HG03520 (cell line): ENCODE measurements around the gene COL7A1.

ENCODE experiments used
- ATAC-seq: cut with Tn5 transposase; IDR thresholded peaks from one replicate; pipeline ENCODE4 v1.9.1; 2021; ENCODE audit warnings: mild to moderate bottlenecking, moderate library complexity; ENCODE audit not compliant: unreplicated experiment

COL7A1 gene

DNA sequence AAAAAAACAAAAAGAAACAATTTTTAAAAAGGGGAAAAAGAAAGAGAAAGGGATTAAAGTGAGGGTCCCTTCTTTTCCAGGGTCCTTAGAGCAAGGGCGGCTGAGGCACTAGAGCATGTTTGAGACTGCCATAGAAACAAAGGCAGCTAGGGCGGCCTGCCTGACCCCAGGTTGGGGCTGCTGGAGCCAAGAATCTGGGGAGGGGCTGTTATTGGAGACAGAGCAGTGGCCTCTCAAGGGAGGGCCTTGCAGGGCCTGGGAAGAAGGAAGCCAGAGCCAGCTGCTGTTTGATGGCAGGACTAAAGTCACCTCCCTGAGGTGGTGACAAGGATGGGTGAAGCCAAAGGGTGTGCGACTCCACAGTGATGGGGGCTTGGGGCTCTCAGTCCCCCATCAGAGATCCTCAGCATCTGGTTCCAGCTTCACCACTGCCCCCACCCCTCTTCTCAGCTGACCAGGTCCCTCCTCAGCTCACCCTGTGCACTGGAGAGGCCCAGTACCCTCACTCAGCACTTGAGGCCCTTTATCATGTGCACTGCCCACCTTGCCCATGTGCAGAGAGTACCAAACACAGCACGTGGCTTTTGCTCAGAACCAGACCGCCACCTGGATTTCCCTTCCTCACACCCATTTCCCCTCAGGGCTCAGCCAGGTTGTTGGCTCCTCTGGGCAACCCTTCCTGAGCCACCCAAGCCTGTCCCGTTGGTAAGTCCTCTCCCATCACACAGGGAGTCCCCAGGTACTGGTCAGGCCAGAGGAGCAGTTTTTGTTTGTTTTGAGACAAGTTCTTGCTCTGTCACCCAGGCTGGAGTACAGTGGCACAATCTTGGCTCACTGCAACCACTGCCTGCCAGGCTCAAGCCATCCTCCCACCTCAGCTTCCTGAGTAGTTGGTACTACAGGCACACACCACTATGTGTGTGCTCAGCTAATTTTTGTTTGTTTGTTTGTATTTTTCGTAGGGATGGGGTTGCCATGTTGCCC lies 24.7 kb upstream of the COL7A1 start:
- no peak for ATAC-seq

DNA sequence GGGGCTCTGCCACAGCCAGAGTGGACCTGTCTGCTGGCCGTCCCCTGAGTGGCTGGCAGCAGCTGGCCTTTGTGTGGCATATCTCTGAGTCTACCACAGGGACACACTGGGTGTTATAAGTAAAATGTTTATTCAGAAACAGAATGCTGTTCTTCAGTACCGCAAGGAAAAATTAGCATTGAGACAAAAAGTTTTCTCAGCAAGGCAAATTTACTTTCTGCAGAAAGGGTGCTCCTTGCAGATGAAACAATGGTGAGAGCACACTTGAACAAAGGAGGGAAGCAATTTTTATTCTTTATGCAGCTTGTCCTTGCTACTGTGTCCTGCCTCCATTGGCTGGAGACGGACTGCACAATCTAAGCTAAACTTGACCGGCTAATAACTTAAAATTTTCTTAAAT lies 22.4 kb upstream of the COL7A1 start:
- ATAC-seq = no peak

- no peak for ATAC-seq
Measured at GRCh38 chr3:48614044-48614443, 18.9 kb upstream of the COL7A1 start.

DNA sequence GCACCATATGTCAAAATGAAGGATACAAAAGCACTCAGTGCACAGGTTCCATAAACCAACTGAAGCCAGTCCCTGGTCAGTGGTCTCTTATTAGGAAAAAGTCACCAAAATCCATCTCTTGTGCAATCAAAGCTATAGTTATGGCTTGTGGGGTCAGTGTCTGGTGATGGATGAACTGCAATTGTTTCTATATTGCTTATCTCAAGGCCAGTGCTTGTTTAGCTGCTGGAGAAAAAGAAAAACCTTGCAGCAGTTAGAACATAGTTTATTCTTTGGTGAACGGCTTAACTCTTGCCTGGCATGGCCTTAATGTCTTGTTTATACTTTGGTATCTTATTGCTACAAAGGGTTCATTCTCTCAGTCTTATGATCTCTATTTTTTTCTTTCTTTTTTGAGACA lies 17.2 kb upstream of the COL7A1 start:
- ATAC-seq = no peak

GRCh38 chr3:48609088-48610005 lies 14.2 kb upstream of the COL7A1 start, which contains the start of gene UQCRC1:
Gene UQCRC1 (minus strand): TSS chr3:48609646. CDS start chr3:48609620, 26 bp downstream.
- peak; percentile 97 for ATAC-seq

- ATAC-seq = no peak
Measured at GRCh38 chr3:48607519-48607918, 12.4 kb upstream of the COL7A1 start.

DNA sequence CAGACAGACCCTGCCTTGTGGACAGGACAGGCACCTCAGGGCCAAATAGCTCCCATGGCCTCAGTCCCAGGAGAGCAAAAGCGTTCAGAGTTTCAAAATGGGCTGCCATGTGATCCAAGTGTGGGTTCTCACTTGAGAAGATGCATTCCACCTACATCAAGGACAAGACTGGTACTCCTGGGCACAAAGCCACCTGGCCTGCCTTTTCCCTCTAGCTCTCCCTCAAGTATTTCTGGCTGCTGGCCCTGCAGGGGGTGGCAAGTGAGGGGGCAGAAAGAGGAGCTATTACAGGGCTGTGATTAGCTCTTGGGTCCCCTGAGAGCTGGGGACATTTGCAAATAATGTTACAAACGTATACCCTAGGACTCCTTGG lies 6.5 kb upstream of the COL7A1 start:
- no peak for ATAC-seq

- no peak for ATAC-seq
Measured at GRCh38 chr3:48600711-48601621, 5.8 kb upstream of the COL7A1 start.

GRCh38 chr3:48599509-48600285 lies 4.6 kb upstream of the COL7A1 start:
- no peak for ATAC-seq

DNA sequence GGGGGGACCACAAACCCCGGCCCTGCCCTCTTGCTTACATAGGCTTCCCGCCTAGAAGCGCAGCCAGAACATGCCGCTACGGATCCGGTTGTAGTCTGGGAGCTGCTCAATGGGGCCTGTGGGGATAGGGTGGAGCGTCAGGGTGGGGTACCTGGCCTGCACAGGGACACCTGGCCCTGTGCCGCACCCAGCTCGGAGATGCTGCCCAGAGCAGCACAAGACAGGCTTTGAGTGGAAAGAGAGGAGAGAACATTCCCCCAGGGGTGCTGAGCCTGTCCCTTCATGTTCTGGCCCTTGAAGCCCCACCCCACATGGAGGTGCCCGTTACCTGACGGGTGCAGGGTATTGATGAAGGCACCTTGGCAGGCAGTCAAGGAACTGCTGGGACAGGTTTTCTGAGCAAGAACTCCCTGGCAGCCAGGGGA lies 4.0 kb upstream of the COL7A1 start:
- ATAC-seq = no peak

DNA sequence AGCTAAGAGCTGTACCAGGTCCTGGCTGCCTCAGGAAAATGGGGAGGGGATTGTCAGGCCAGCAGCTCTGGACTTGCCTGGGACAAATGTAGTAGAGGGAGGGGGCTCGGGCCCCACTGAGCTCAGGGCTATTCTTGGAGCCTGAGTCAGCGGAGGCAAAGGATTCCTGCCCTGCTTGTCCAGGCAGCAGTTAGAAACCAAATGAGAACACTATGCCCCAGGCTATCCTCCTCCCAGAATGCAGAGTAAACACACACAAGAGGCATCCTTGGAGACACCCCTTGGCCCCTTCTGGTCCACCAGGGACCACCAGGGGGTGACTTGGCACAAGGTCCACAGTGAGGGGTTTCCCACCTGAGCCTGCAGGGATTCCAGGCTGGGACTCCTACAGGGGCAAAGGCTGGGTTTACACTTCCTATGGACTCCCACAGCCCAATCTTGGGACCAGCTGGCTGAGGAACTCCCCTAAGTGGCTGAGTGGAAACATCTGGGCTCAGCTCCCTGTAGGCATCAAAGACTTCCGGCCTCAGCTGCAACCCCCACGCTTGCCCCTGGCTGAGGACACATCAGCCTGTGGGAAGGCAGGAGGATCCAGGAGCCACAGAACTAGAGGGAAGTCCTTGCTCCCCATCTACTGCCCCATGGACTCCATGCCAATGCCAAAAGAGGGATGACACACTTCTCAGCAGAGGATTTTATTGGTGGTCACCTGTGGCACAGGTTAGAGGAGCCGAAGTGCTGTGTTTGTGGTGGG lies 3.4 kb upstream of the COL7A1 start:
- ATAC-seq = no peak

- ATAC-seq = no peak
Measured at GRCh38 chr3:48597408-48597800, 2.3 kb upstream of the COL7A1 start.

DNA sequence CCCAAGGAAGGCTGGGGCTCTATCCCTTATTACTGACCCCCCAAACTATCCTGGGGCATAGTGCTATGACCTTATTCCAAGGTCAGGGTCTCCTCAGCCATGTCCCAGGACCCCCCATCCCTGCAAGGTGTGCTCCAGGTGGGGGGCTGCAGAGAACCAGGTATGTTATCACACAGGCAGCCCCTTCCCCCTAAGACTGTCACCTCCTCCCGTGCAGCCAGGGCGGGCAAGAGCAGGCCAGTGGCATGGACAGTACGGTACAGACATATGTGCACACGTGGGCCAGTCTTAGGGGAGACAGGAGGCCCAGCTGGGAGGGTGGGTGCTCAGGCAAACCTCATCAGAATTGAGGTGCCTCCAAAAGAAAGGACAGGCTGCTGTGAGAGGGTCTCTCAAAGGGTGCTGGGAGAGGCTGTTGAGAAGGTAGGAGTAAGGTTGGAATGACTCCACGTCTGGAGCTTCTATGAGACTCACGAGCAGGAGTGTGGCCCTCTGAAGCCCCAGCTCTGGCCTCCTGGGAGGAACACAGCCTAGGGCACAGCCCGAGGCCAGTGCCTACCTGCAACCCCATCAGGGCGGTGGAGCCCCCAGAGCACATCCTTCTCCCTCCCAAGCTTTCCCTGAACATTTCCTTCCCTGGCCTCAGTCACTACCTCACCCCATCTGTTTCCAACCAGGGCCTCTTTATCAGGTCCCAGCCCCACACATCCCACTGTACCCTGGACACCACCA lies 1.7 kb upstream of the COL7A1 start:
- ATAC-seq = no peak

- ATAC-seq = no peak
Measured at GRCh38 chr3:48596157-48596556, 1.0 kb upstream of the COL7A1 start.

DNA sequence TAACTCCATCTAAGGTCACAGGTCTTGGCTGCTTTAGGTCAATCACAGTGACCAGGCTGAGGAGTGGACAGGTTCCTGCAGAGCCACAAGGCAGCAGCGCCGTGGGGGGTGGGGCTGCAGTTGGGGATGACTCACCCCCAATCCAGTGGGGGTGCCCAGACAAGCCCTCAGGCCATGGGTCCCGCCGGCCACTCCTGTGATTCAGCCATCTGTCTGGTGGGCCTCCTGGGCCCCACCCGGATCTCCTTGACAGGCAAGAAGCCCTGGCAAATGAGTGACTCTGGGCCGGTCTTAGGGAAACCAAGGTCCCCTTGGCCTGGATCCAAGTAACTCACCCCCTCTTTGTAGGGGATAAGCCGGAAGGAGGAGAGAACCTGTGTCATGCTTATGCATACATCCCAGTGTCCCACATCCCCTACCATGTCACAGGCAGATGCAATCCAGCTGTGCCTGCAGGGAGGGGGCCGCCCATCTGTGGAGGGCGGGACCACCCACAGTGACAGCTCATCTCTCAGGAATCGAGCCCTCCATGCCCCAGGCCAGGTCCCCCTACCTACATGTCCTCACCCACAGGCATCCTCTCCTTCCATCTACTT lies 495 bp upstream of the COL7A1 start:
- no peak for ATAC-seq

DNA sequence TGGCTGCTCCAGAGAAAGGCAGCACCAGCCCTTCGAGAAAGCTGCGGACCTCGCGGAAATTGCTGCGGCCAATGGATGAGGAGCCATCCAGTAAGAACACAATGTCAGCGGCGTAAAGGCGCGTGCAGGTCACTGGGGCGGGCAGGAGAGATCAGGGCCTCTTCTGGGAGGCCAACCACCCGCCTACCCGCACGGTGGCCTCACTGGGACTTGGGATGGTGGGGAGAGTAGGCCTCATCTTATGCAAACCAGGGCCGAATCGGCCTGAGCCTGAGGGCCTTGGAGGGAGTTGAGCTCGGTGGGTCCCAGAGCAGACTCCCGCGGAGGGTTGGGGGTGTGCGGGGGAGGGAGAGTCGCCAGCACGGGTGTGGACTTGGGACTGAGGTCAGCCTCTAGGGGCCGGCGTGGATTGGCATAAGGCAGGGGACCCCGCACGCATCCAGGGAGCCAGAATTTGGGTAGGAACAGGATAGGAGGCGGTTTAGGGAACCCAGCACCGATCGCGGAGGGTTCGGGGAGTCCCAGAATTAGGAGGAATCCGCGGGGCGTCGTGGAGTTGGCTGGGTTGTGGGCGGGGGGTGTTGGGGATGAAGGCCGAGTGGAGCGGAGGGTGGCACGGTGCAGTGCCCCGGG lies 596 bp downstream of the COL7A1 start:
- ATAC-seq = no peak

- no peak for ATAC-seq
Measured at GRCh38 chr3:48593337-48593736, 1.8 kb downstream of the COL7A1 start.
